Activated CD4-positive, CD25-positive, alpha-beta regulatory T cell treated with anti-CD3 and anti-CD28 coated beads, Interleukin-2, amount 50 U/mL, for 24 hours (primary cell): ENCODE data around the gene NAIF1.
"Not testable (repeated sequence)": the region's sequence is repeated elsewhere in the genome, so short reads cannot be mapped to it uniquely, and the experiment has no call there.

ENCODE experiments used
- ATAC-seq, 2 donors: fragments of 150-1000 bp; cut with Tn5 transposase; one replicate each; pipeline ENCODE4 v1.10.0; 2021; ENCODE audit warnings: mild to moderate bottlenecking in 1 of 2, moderate library complexity in 1 of 2

Gene NAIF1

GRCh38 chr9:128025736-128026135 is 41.4 kb downstream of the NAIF1 start:
- no peak for ATAC-seq

GRCh38 chr9:128024761-128025308 is 42.3 kb downstream of the NAIF1 start:
- ATAC-seq: no peak

GRCh38 chr9:128023671-128024070 is 43.4 kb downstream of the NAIF1 start:
- ATAC-seq: not testable (repeated sequence)

- ATAC-seq: no peak
Measured at GRCh38 chr9:128022886-128023285, 44.2 kb downstream of the NAIF1 start.

GRCh38 chr9:128021098-128021497 is 46.0 kb downstream of the NAIF1 start:
- ATAC-seq: no peak

GRCh38 chr9:128020692-128021091 is 46.4 kb downstream of the NAIF1 start:
- no peak for ATAC-seq

GRCh38 chr9:128015696-128016095 is 51.4 kb downstream of the NAIF1 start:
- no peak for ATAC-seq
